ENCODE results near the gene OSBPL5.

GRCh38 chr11:3119141-3119821 is 45.8 kb downstream of the OSBPL5 start:
- no peak for TF ChIP-seq POLR2A (IDR thresholded peaks at IDR 0.05)
- TF ChIP-seq CTCF (IDR thresholded peaks at IDR 0.05): no peak
- TF ChIP-seq POLR2AphosphoS5 (IDR thresholded peaks at IDR 0.05): no peak
- TF ChIP-seq EP300 (IDR thresholded peaks at IDR 0.05): no peak

Measured in stomach (tissue), 4 donors.